Transverse colon (tissue), 4 donors: ENCODE measurements around the gene C5orf46. TPM values are rescaled to one million over a fixed set of nuclear protein-coding genes. Genes with fewer than 3 reads are reported as not detected.

Experiments used
- DNase-seq: peaks from one replicate; pipeline ENCODE4 v3.0.0-alpha.2; 2019
- H3K27ac ChIP-seq, 4 donors: fragments of 200-600 bp; sonication (generic); 2 replicates each; pipeline ENCODE4 v1.5.1; 2016 to 2018; ENCODE audit warnings: inconsistent platforms in 4 of 4
- H3K27me3 ChIP-seq: fragments of 200-600 bp; sonication (generic); 2 replicates; pipeline ENCODE4 v1.5.1; 2017; ENCODE audit warnings: inconsistent platforms
- H3K36me3 ChIP-seq, 4 donors: fragments of 200-600 bp; sonication (generic); 2 replicates each; pipeline ENCODE4 v1.5.1; 2017 to 2019; ENCODE audit warnings: inconsistent platforms in 4 of 4
- H3K4me1 ChIP-seq, 4 donors: fragments of 200-600 bp; sonication (generic); 2 replicates each; pipeline ENCODE4 v1.5.1; 2017 to 2020; ENCODE audit warnings: inconsistent platforms in 4 of 4
- H3K4me3 ChIP-seq, 4 donors: fragments of 200-600 bp; sonication (generic); 1 replicate in 1 of 4; 2 replicates in 3 of 4; pipeline versions ENCODE4 v1.5.1 to v1.6.1; 2017 to 2019; ENCODE audit warnings: inconsistent platforms in 4 of 4
- H3K9me3 ChIP-seq, 2 donors: fragments of 200-600 bp; sonication (generic); 2 replicates each; pipeline ENCODE4 v1.5.1; 2017 to 2019; ENCODE audit warnings: inconsistent platforms in 2 of 2
- CTCF ChIP-seq, 5 experiments: fragments of 200-600 bp in 3 of 5; fragments of 450-650 bp in 2 of 5; sonication (generic) in 3 of 5; IDR thresholded peaks; 1 replicate in 2 of 5; 2 replicates in 3 of 5; pipeline ENCODE4 v1.5.1; 2016 to 2017; ENCODE audit warnings: antibody characterized with exemption in 5 of 5, inconsistent platforms in 3 of 5, mild to moderate bottlenecking in 2 of 5, moderate library complexity in 1 of 5
- EP300 ChIP-seq: sonication (generic); formaldehyde crosslinking; IDR thresholded peaks from one replicate; pipeline ENCODE4 v1.6.1; 2017; ENCODE audit warnings: antibody characterized with exemption, low read depth
- POLR2A ChIP-seq: fragments of 450-650 bp; IDR thresholded peaks from one replicate; pipeline ENCODE4 v1.6.1; 2016; ENCODE audit warnings: antibody characterized with exemption, mild to moderate bottlenecking, moderate library complexity
- POLR2AphosphoS5 ChIP-seq, 3 donors: sonication (generic); formaldehyde crosslinking; IDR thresholded peaks; one replicate each; pipeline ENCODE4 v1.6.1; 2016; ENCODE audit warnings: antibody characterized with exemption in 3 of 3
- WGBS, 2 donors: methylation state at CpG; one replicate each; pipeline ENCODE4 v1.1.5; 2018; ENCODE audit warnings: low coverage in 1 of 2; 5-methylcytosine and 5-hydroxymethylcytosine counted together
- in situ Hi-C, 4 donors: fragments of 200-750 bp; cut with MboI; loops; one replicate each; pipeline versions ENCODE4 v1.15.0 to v1.15.1; 2017; ENCODE audit warnings: low sequenced_read_pairs in 3 of 4, low pct_ligation_motif_present in 1 of 4, low pct_unique_long_range_greater_than_20kb in 1 of 4
- intact Hi-C: fragments of 100-400 bp; cut with DNase I; formaldehyde crosslinking; loops from one replicate; pipeline ENCODE4 v1.15.1; 2023; ENCODE audit warnings: low total_unique reads
- total RNA-seq, 4 donors: library from RNA; depleted of rRNA; stranded (reverse); fragments of >200 nt; gene quantifications; one replicate each; pipeline ENCODE4 v1.1.0, GENCODE V29; 2016

The C5orf46 gene
- total RNA-seq, 4 donors from 2014 or later: not detected

DNA sequence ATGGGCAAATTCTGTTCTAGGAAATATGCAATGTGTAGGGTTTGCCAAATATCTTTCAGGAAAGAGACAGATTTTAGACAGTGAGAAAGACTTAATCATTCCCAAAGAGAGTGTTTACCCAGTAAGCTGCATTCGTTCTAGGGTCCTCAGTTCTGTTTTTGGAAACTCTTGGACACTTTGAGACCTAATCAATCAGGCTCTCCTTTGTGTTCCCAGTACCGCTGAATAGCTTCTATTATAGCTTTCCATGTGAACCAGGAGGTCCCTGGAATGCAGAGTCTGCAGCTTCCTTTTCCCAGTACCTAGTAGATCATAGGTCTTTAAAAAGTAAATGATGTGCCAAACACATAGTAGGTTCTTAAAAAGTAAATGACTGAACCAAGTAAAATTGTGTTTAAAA is 63.5 kb downstream of the C5orf46 start:
- intact Hi-C loops (no loop called here), in situ Hi-C loops (no loop called here)
- no peaks in the 10 kb centered on the region for H3K36me3 ChIP-seq
- 68 to 75% methylated on average over 2 of the region's 2 CpGs for WGBS, 2 donors
- TF ChIP-seq CTCF (IDR thresholded peaks at IDR 0.05) (no peak), POLR2A (no peak), POLR2AphosphoS5 (IDR thresholded peaks at IDR 0.05) (no peak), EP300 (no peak)
- no peak for DNase-seq
- H3K9me3 ChIP-seq: no peaks in the 10 kb centered on the region
- H3K27ac ChIP-seq: no peak overlapping the region
- H3K4me3 ChIP-seq: no peak overlapping the region
- peaks cover 0 to 10% (median 4%) of the 10 kb centered on the region in 4 donors for H3K4me1 ChIP-seq
- no peaks in the 10 kb centered on the region for H3K27me3 ChIP-seq

Other genes starting within 250 kb of the C5orf46 start
- under 1 TPM; 0.37 to 0.79 (median 0.40) TPM for gene JAKMIP2, start 123.8 kb downstream of the C5orf46 start, total RNA-seq
- 100 to 1,000 TPM in 1 of 4 donors, 10 to 100 TPM in 2, not detected in 1; 22.5 to 317 (median 54.1) TPM for gene SPINK1, start 74.9 kb downstream of the C5orf46 start, total RNA-seq
- gene SCGB3A2, start 27.8 kb downstream of the C5orf46 start, total RNA-seq: not detected
- 1 to 10 TPM; 2.6 to 7.1 (median 4.1) TPM for gene SPINK5, start 157.4 kb upstream of the C5orf46 start, total RNA-seq